Measurements from ENCODE around the gene MTHFR. TPM values are rescaled to one million over a fixed set of nuclear protein-coding genes. Genes with fewer than 3 reads are reported as not detected.

Gene MTHFR
- polyA plus RNA-seq, 1 donor from 2014 or later, result 21.2 TPM

GRCh38 chr1:11845641-11846335, 40.0 kb upstream of the MTHFR start (continued):
- peak; percentile 81 for TF ChIP-seq EP300 (conservative IDR thresholded peaks at IDR 0.05; ENCODE audit: poor library complexity, severe bottlenecking)

- no peaks in the 10 kb centered on the region for H3K27me3 ChIP-seq (ENCODE audit: insufficient read depth, low read depth, low read length)
- TF ChIP-seq POLR2AphosphoS5 (IDR thresholded peaks at IDR 0.05), result no peak
- TF ChIP-seq REST (IDR thresholded peaks at IDR 0.05; ENCODE audit: borderline replicate concordance), result no peak
- no peak for TF ChIP-seq CTCF (IDR thresholded peaks at IDR 0.05; ENCODE audit: poor library complexity, severe bottlenecking)
- no peak for TF ChIP-seq MXI1 (conservative IDR thresholded peaks at IDR 0.05; ENCODE audit: poor library complexity, severe bottlenecking)
- TF ChIP-seq TAF1 (IDR thresholded peaks at IDR 0.05; ENCODE audit: low read depth), result no peak
- no peak for TF ChIP-seq SMC3 (conservative IDR thresholded peaks at IDR 0.05; ENCODE audit: poor library complexity)
- TF ChIP-seq EZH2 (IDR thresholded peaks at IDR 0.05; ENCODE audit: borderline replicate concordance, insufficient read depth, low read length, poor library complexity, severe bottlenecking), result no peak
- no peak for TF ChIP-seq RAD21 (conservative IDR thresholded peaks at IDR 0.05)
- TF ChIP-seq EP300 (conservative IDR thresholded peaks at IDR 0.05; ENCODE audit: poor library complexity, severe bottlenecking), result no peak
- H3K9ac ChIP-seq (ENCODE audit: low read length), result no peak overlapping the region
- H3K36me3 ChIP-seq (ENCODE audit: insufficient read depth, low read length), result no peaks in the 10 kb centered on the region
- no peak overlapping the region for H3K27ac ChIP-seq (ENCODE audit: low read length)
- H3K9me2 ChIP-seq (ENCODE audit: insufficient read depth, low read length), result no peaks in the 10 kb centered on the region
- no peak overlapping the region for H3K4me3 ChIP-seq (ENCODE audit: low read length)
- H3K4me2 ChIP-seq (ENCODE audit: low read length), result no peak overlapping the region
- H2AFZ ChIP-seq (ENCODE audit: low read depth, low read length), result no peak overlapping the region
- H3K79me2 ChIP-seq (replicated peaks; ENCODE audit: insufficient read depth, low read length), result no peaks in the 10 kb centered on the region
- H4K20me1 ChIP-seq (ENCODE audit: insufficient read depth), result no peaks in the 10 kb centered on the region
- no peaks in the 10 kb centered on the region for H3F3A ChIP-seq (ENCODE audit: insufficient read depth, low read length, poor library complexity, severe bottlenecking)
- H3K9me3 ChIP-seq (ENCODE audit: low read length), result no peaks in the 10 kb centered on the region
Measured at GRCh38 chr1:11842154-11843041, 36.6 kb upstream of the MTHFR start.

Measured in neural cell (in vitro differentiated cells).